HG03521 (cell line): ENCODE results near the gene CD163L1.
"Not testable (repeated sequence)": the region's sequence is repeated elsewhere in the genome, so short reads cannot be mapped to it uniquely, and the experiment has no call there.

Source experiments
- ATAC-seq: cut with Tn5 transposase; IDR thresholded peaks from one replicate; pipeline ENCODE4 v1.9.1; 2021; ENCODE audit warnings: mild to moderate bottlenecking, moderate library complexity; ENCODE audit not compliant: unreplicated experiment

The CD163L1 gene

GRCh38 chr12:7444076-7444475, at the start of gene CD163L1:
TSS of gene CD163L1 (minus strand) at chr12:7444153. CDS start at chr12:7444127, 26 bp downstream.
- ATAC-seq: no peak

GRCh38 chr12:7493006-7493405, 49.1 kb upstream of the CD163L1 start:
- ATAC-seq: no peak

GRCh38 chr12:7486512-7486911, 42.6 kb upstream of the CD163L1 start:
- ATAC-seq: no peak

GRCh38 chr12:7485095-7485494, 41.1 kb upstream of the CD163L1 start:
- no peak for ATAC-seq

- ATAC-seq: no peak
These were observed 39.4 kb upstream of the CD163L1 start for GRCh38 chr12:7483343-7483742.

GRCh38 chr12:7479771-7480170, 35.8 kb upstream of the CD163L1 start:
- no peak for ATAC-seq

GRCh38 chr12:7472060-7472459, 28.1 kb upstream of the CD163L1 start:
- no peak for ATAC-seq

- ATAC-seq: no peak
These were observed 16.7 kb upstream of the CD163L1 start for GRCh38 chr12:7460375-7461259.

GRCh38 chr12:7459973-7460372, 16.0 kb upstream of the CD163L1 start:
- no peak for ATAC-seq

GRCh38 chr12:7451756-7452155, 7.8 kb upstream of the CD163L1 start:
- no peak for ATAC-seq

- ATAC-seq: no peak
These were observed 6.7 kb upstream of the CD163L1 start for GRCh38 chr12:7450667-7451066.

GRCh38 chr12:7448099-7448498, 4.1 kb upstream of the CD163L1 start:
- ATAC-seq: no peak

GRCh38 chr12:7444537-7444936, 584 bp upstream of the CD163L1 start:
- no peak for ATAC-seq

- ATAC-seq: no peak
These were observed 2.7 kb downstream of the CD163L1 start for GRCh38 chr12:7441216-7441615.

GRCh38 chr12:7439579-7440505, 4.1 kb downstream of the CD163L1 start:
- ATAC-seq: no peak

GRCh38 chr12:7438291-7438995, 5.5 kb downstream of the CD163L1 start:
- not testable (repeated sequence) for ATAC-seq

GRCh38 chr12:7437494-7437893, 6.5 kb downstream of the CD163L1 start:
- not testable (repeated sequence) for ATAC-seq

GRCh38 chr12:7434670-7435069, 9.3 kb downstream of the CD163L1 start:
- ATAC-seq: no peak

GRCh38 chr12:7433276-7433822, 10.6 kb downstream of the CD163L1 start:
- no peak for ATAC-seq

GRCh38 chr12:7431993-7432685, 11.8 kb downstream of the CD163L1 start:
- no peak for ATAC-seq
